ENCODE measurements around the gene AURKA.
A peak's percentile ranks its signal among the peaks of the same experiment; 100 is the strongest.

The AURKA gene

DNA sequence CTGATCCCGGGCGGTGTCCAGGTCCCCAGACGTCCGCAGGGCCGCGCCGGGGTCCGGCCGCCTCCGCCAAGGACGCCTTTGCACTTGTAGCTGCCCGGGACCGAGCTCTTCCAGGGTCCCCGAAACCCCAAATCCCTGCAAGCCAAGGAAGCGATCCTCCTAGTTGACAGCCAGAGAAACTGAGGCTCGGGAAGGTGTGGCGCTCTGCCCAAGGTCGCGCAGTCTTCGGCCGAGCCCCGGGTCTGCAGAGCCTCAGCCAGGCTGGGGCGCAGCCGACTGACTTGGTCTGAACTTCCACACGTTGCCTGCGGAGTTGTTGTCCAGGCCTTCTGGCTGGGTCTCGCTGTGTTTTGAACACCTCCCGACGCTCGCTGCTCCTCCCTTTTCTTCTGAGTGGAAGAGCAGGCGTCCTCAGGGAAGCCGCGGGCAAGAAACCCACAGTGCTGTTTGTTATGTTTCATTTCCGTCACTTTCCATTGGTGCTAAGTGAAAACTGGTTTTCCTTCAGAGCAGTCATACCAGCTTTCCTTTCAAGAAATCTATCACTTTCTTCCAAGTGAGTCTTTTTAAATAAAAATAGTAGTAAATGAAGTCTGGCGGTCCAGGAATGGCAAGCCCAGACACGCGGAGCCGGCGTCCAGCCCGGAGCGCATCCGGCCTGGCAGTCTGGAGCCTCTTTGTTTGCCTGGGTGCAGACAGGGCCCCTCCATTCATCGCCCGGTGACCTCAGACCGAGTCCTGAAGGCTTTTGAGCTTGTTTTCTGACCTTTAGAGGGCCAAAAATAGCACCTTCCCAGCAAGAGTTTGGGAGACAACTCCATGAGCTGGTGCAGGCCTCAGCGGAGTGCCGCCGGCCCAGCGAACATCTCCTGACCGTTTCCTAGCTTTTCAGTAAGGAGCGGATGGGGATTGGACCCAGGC is 32.5 kb downstream of the AURKA start:
- Histone ChIP-seq H3K9ac (ENCODE audit: low read length) (peak overlapping the region; percentile 40; the same call in 1 of the 2 replicates), H3K4me2 (ENCODE audit: low read depth, low read length, poor library complexity, severe bottlenecking) (peak overlapping the region; percentile 62), H3F3A (ENCODE audit: insufficient read depth) (no peaks in the 10 kb centered on the region), H3K27me3 (ENCODE audit: low read length) (no peaks in the 10 kb centered on the region), H3K27ac (ENCODE audit: low read depth, low read length) (no peak overlapping the region), H3K9me2 (replicated peaks; ENCODE audit: insufficient read depth, low read length) (no peaks in the 10 kb centered on the region), H3K4me3 (ENCODE audit: insufficient read depth, low read length, poor library complexity, severe bottlenecking) (peak overlapping the region; percentile 45), H4K20me1 (ENCODE audit: low read depth, low read length) (no peaks in the 10 kb centered on the region), H2AFZ (ENCODE audit: low read depth, low read length, severe bottlenecking) (peak overlapping the region; percentile 66), H3K9me3 (ENCODE audit: insufficient read depth, low read length) (no peaks in the 10 kb centered on the region), H3K79me2 (ENCODE audit: insufficient read depth, low read length) (no peaks in the 10 kb centered on the region), H3K36me3 (ENCODE audit: low read length) (no peaks in the 10 kb centered on the region)
- TF ChIP-seq, protein P1, sequence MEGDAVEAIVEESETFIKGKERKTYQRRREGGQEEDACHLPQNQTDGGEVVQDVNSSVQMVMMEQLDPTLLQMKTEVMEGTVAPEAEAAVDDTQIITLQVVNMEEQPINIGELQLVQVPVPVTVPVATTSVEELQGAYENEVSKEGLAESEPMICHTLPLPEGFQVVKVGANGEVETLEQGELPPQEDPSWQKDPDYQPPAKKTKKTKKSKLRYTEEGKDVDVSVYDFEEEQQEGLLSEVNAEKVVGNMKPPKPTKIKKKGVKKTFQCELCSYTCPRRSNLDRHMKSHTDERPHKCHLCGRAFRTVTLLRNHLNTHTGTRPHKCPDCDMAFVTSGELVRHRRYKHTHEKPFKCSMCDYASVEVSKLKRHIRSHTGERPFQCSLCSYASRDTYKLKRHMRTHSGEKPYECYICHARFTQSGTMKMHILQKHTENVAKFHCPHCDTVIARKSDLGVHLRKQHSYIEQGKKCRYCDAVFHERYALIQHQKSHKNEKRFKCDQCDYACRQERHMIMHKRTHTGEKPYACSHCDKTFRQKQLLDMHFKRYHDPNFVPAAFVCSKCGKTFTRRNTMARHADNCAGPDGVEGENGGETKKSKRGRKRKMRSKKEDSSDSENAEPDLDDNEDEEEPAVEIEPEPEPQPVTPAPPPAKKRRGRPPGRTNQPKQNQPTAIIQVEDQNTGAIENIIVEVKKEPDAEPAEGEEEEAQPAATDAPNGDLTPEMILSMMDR (IDR thresholded peaks at IDR 0.05; ENCODE audit: insufficient read depth, low read length, poor library complexity, severe bottlenecking) = no peak
- TF ChIP-seq EZH2phosphoT487 (conservative IDR thresholded peaks at IDR 0.05; ENCODE audit: low read length) = no peak

DNA sequence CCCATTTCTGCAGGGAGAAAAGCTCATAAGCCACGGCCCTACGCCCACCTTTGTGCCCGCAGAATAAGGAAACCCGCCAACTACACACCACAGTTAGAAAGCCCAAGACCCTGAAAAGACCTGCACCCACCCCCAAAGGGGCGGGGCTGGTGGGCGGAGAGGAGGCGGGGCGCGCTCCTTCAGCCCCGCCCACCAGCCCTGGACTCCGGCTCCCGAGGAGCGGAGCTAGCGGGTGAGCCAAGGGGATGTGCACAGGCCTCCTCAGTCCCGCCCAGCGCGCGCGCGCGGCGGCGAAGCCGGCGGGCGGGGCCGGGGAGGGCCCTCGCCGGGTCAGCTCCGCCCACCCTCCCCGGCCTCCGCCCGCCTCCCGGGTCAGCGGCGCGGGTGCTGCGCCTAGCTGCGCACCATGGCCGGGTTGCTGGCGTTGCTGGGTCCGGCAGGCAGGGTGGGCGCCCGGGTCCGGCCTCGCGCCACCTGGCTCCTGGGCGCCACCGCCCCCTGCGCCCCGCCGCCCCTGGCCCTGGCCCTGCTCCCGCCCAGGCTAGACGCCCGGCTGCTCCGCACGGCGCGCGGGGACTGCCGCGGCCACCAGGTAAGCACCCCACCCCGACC is 33.3 kb downstream of the AURKA start, which contains the start of gene FAM210B:
TSS of gene FAM210B (plus strand) at position 375 of the 612 bp plus-strand sequence. CDS start at position 407, 32 bp downstream.
- H3K36me3 ChIP-seq (ENCODE audit: low read length) = no peaks in the 10 kb centered on the region
- no peak within 1 kb of the TSS for H3K27ac ChIP-seq (ENCODE audit: low read depth, low read length)
- TF ChIP-seq, protein P1 (IDR thresholded peaks at IDR 0.05; ENCODE audit: insufficient read depth, low read length, poor library complexity, severe bottlenecking) = no peak
- TF ChIP-seq EZH2phosphoT487 (conservative IDR thresholded peaks at IDR 0.05; ENCODE audit: low read length) = no peak
- H3K79me2 ChIP-seq (ENCODE audit: insufficient read depth, low read length) = no peaks in the 10 kb centered on the region
- peak within 1 kb of the TSS; percentile 45 for H3K4me3 ChIP-seq (ENCODE audit: insufficient read depth, low read length, poor library complexity, severe bottlenecking)
- H3K9ac ChIP-seq (ENCODE audit: low read length) = peak within 1 kb of the TSS; percentile 40; the same call in 1 of the 2 replicates
- H3K4me2 ChIP-seq (ENCODE audit: low read depth, low read length, poor library complexity, severe bottlenecking) = peak within 1 kb of the TSS; percentile 62
- peak within 1 kb of the TSS; percentile 66 for H2AFZ ChIP-seq (ENCODE audit: low read depth, low read length, severe bottlenecking)
- H3K27me3 ChIP-seq (ENCODE audit: low read length) = no peaks in the 10 kb centered on the region
- no peaks in the 10 kb centered on the region for H4K20me1 ChIP-seq (ENCODE audit: low read depth, low read length)
- H3F3A ChIP-seq (ENCODE audit: insufficient read depth) = no peaks in the 10 kb centered on the region
- no peaks in the 10 kb centered on the region for H3K9me2 ChIP-seq (replicated peaks; ENCODE audit: insufficient read depth, low read length)
- H3K9me3 ChIP-seq (ENCODE audit: insufficient read depth, low read length) = no peaks in the 10 kb centered on the region

DNA sequence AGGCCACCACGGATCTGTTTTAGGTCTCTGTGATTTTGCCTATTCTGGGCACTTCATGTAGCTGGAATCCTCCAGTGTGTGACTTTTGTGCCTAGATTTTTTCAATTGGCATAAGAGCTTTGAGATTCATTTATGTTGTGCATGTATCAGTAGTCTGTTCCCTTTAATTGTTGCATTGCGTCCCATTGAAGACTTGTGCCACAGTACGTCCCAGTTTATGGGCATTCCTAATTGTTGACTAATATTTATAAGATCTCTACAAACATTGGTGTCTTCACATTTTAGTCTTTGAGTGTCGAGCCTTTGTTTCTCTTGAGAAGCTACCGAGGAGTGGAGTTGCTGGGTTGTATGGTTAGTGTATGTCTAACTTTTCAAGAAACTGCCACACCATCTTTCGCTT is 33.9 kb downstream of the AURKA start:
- H3K9ac ChIP-seq (ENCODE audit: low read length) = 0 out of 2 replicates have a peak overlapping the region, but pooled peaks have one; percentile 19
- H3K4me2 ChIP-seq (ENCODE audit: low read depth, low read length, poor library complexity, severe bottlenecking) = peak overlapping the region; percentile 62
- H3K27ac ChIP-seq (ENCODE audit: low read depth, low read length) = no peak overlapping the region
- H3K79me2 ChIP-seq (ENCODE audit: insufficient read depth, low read length) = no peaks in the 10 kb centered on the region
- H3K4me3 ChIP-seq (ENCODE audit: insufficient read depth, low read length, poor library complexity, severe bottlenecking) = no peak overlapping the region
- no peaks in the 10 kb centered on the region for H4K20me1 ChIP-seq (ENCODE audit: low read depth, low read length)
- peak overlapping the region; percentile 64 for H2AFZ ChIP-seq (ENCODE audit: low read depth, low read length, severe bottlenecking)
- no peaks in the 10 kb centered on the region for H3K36me3 ChIP-seq (ENCODE audit: low read length)
- H3K9me2 ChIP-seq (replicated peaks; ENCODE audit: insufficient read depth, low read length) = no peaks in the 10 kb centered on the region
- TF ChIP-seq, protein P1 (IDR thresholded peaks at IDR 0.05; ENCODE audit: insufficient read depth, low read length, poor library complexity, severe bottlenecking) = no peak
- TF ChIP-seq EZH2phosphoT487 (conservative IDR thresholded peaks at IDR 0.05; ENCODE audit: low read length) = no peak
- no peaks in the 10 kb centered on the region for H3F3A ChIP-seq (ENCODE audit: insufficient read depth)
- no peaks in the 10 kb centered on the region for H3K27me3 ChIP-seq (ENCODE audit: low read length)
- no peaks in the 10 kb centered on the region for H3K9me3 ChIP-seq (ENCODE audit: insufficient read depth, low read length)

Measured in SU-DHL-6 (cell line).